Measurements from ENCODE around the gene OTUD7B. TPM values are rescaled to one million over a fixed set of nuclear protein-coding genes. Genes with fewer than 3 reads are reported as not detected.

The OTUD7B gene
- total and polyA plus RNA-seq, 9 of the 15 experiments (the other 6 are each of a cell fraction or from before 2014, with no cell fraction given): 0.96 to 18.8 (median 7.4) TPM

DNA sequence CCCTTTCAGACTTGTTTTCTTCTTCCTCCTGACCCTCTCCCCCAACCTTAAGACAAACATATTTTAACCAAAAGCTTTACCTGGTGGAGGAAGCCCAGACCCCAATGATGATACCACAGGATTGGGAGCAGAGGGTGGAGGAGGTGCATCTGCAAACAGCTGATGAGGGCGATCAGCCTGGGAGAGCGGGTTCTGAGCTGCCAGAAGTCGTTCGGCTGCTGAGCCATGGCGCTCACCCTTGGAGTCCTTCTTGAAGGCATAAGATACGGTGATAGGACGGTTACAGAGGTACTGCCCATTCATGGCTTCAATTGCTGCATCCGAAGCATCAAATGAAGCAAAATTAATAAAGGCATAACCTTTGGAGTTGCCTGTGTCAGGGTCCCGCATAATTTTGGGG, 84.2 kb downstream of the OTUD7B start:
- Histone ChIP-seq H3K9me1 (ENCODE audit: control insufficient read depth, insufficient read depth, low read length) (no peaks in the 10 kb centered on the region), H4K20me1 (replicated peaks; ENCODE audit: control insufficient read depth, insufficient read depth, low read length) (0 out of 2 replicates have a peak, but pooled peaks cover 3% of the 10 kb centered on the region), H3K4me1 (replicated peaks in 1 of 2; ENCODE audit: control insufficient read depth in 2 of 2, insufficient read depth in 2 of 2, low read length in 2 of 2) (peaks cover 22 to 23% of the 10 kb centered on the region in 2 experiments), H2AFZ (ENCODE audit: low read depth, low read length) (no peak overlapping the region), H3K27me3 (ENCODE audit: control insufficient read depth in 2 of 2, insufficient read depth in 2 of 2, low read length in 2 of 2) (no peaks in the 10 kb centered on the region), H3K79me2 (ENCODE audit: control insufficient read depth, insufficient read depth, low read length) (peaks cover 36% of the 10 kb centered on the region), H3K4me3 (peak overlapping the region; percentile 93; the same call in 1 of the 2 replicates), H3K27ac (ENCODE audit: extremely low read depth, low read depth, low read length) (no peak overlapping the region), H3K9ac (ENCODE audit: insufficient read depth in 1 of 2, low read depth in 2 of 2, low read length in 2 of 2) (peak overlapping the region; percentile 76 to 84; a peak in 3 of 4 replicates), H3K9me3 (replicated peaks; ENCODE audit: control insufficient read depth, insufficient read depth, low read depth, low read length) (no peaks in the 10 kb centered on the region), H3K36me3 (ENCODE audit: control insufficient read depth, insufficient read depth, low read length) (peaks cover 50% of the 10 kb centered on the region), H3K4me2 (ENCODE audit: insufficient read depth, low read length) (peak overlapping the region; percentile 96)
- no peak for ATAC-seq
- DNase-seq (ENCODE audit: extremely low read depth in 1 of 4, low spot score in 3 of 4): no peak
- TSS peak; percentile 65 for BruUV-seq (replicated peaks)
- WGBS (ENCODE audit: insufficient coverage, low coverage, missing lambda C conversion rate): 78% methylated on average over 9 of the region's 9 CpGs
- ChIA-PET POLR2A (no interaction called here), CTCF (ENCODE audit: low intra/inter-chr PET ratio) (no interaction called here)
- no peak for FAIRE-seq
- intact Hi-C loops (cut with micrococcal nuclease): no loop called here
- TF ChIP-seq MTF1 (CRISPR knock-in tag; IDR thresholded peaks at IDR 0.05; ENCODE audit: borderline replicate concordance): no peak
- TF ChIP-seq HDGF (IDR thresholded peaks at IDR 0.05): no peak
- TF ChIP-seq NFIC (IDR thresholded peaks at IDR 0.05): no peak
- TF ChIP-seq FOS (IDR thresholded peaks at IDR 0.05; ENCODE audit: extremely low read depth, insufficient read length): no peak
- no peak for TF ChIP-seq ZSCAN29 (IDR thresholded peaks at IDR 0.05)
- TF ChIP-seq NCOA2 (IDR thresholded peaks at IDR 0.05; ENCODE audit: partially characterized antibody in 2 of 2): no peak
- TF ChIP-seq MCM7 (IDR thresholded peaks at IDR 0.05): no peak
- no peak for TF ChIP-seq SRSF1 (IDR thresholded peaks at IDR 0.05; ENCODE audit: low read depth, low read length)
- no peak for TF ChIP-seq HMG20A (CRISPR knock-in tag; conservative IDR thresholded peaks at IDR 0.05)
- TF ChIP-seq, protein P1, sequence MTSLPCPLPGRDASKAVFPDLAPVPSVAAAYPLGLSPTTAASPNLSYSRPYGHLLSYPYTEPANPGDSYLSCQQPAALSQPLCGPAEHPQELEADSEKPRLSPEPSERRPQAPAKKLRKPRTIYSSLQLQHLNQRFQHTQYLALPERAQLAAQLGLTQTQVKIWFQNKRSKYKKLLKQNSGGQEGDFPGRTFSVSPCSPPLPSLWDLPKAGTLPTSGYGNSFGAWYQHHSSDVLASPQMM (CRISPR knock-in tag; IDR thresholded peaks at IDR 0.05): no peak
- no peak for TF ChIP-seq MECOM (CRISPR knock-in tag; IDR thresholded peaks at IDR 0.05)
- TF ChIP-seq KLF1 (tag; IDR thresholded peaks at IDR 0.05): no peak
- no peak for TF ChIP-seq HDAC8 (tag; IDR thresholded peaks at IDR 0.05)
- TF ChIP-seq, protein P2, sequence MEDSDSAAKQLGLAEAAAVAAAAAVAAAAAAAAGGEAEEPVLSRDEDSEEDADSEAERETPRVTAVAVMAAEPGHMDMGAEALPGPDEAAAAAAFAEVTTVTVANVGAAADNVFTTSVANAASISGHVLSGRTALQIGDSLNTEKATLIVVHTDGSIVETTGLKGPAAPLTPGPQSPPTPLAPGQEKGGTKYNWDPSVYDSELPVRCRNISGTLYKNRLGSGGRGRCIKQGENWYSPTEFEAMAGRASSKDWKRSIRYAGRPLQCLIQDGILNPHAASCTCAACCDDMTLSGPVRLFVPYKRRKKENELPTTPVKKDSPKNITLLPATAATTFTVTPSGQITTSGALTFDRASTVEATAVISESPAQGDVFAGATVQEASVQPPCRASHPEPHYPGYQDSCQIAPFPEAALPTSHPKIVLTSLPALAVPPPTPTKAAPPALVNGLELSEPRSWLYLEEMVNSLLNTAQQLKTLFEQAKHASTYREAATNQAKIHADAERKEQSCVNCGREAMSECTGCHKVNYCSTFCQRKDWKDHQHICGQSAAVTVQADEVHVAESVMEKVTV (CRISPR knock-in tag; IDR thresholded peaks at IDR 0.05): no peak
- no peak for TF ChIP-seq ZNF586 (CRISPR knock-in tag; conservative IDR thresholded peaks at IDR 0.05)
- TF ChIP-seq HDAC2 (IDR thresholded peaks at IDR 0.05): no peak
- no peak for TF ChIP-seq CXXC5 (CRISPR knock-in tag; IDR thresholded peaks at IDR 0.05)
- TF ChIP-seq CBX2 (IDR thresholded peaks at IDR 0.05; ENCODE audit: insufficient read depth, low read length, poor library complexity, severe bottlenecking): no peak
- in situ Hi-C loops (cut with MboI): no loop called here

All from K562 (cell line).